ENCODE data around the gene HSPB1.
"Not testable (repeated sequence)": the region's sequence is repeated elsewhere in the genome, so short reads cannot be mapped to it uniquely, and the experiment has no call there.

HSPB1 gene

GRCh38 chr7:76309341-76310101 is 7.0 kb downstream of the HSPB1 start:
- DNase-seq = not testable (repeated sequence)

- no peak for DNase-seq
Measured at GRCh38 chr7:76310102-76310957, 7.9 kb downstream of the HSPB1 start.

GRCh38 chr7:76311838-76312237 is 9.4 kb downstream of the HSPB1 start:
- DNase-seq = not testable (repeated sequence)

GRCh38 chr7:76314042-76314721 is 11.7 kb downstream of the HSPB1 start:
- DNase-seq = peak; percentile 95 to 97

GRCh38 chr7:76314740-76315139 is 12.3 kb downstream of the HSPB1 start:
- not testable (repeated sequence) for DNase-seq

GRCh38 chr7:76315364-76315763 is 12.9 kb downstream of the HSPB1 start:
- DNase-seq = peak; percentile 60 to 68

- no peak for DNase-seq
Measured at GRCh38 chr7:76316984-76317781, 14.7 kb downstream of the HSPB1 start.

GRCh38 chr7:76317782-76318487 is 15.5 kb downstream of the HSPB1 start:
- peak; percentile 97 to 98 for DNase-seq

GRCh38 chr7:76318488-76319353 is 16.2 kb downstream of the HSPB1 start:
- DNase-seq = peak; percentile 87 to 90

- no peak for DNase-seq
Measured at GRCh38 chr7:76325092-76325491, 22.6 kb downstream of the HSPB1 start.

- no peak for DNase-seq
Measured at GRCh38 chr7:76325811-76326210, 23.3 kb downstream of the HSPB1 start.

GRCh38 chr7:76326646-76327233 is 24.3 kb downstream of the HSPB1 start:
- no peak for DNase-seq

GRCh38 chr7:76327610-76328009 is 25.1 kb downstream of the HSPB1 start:
- no peak for DNase-seq

- no peak for DNase-seq
Measured at GRCh38 chr7:76328389-76328788, 25.9 kb downstream of the HSPB1 start.

GRCh38 chr7:76329479-76329878 is 27.0 kb downstream of the HSPB1 start:
- DNase-seq = no peak

GRCh38 chr7:76330261-76330660 is 27.8 kb downstream of the HSPB1 start:
- no peak for DNase-seq

- DNase-seq = no peak
Measured at GRCh38 chr7:76330673-76331072, 28.2 kb downstream of the HSPB1 start.

- no peak for DNase-seq
Measured at GRCh38 chr7:76332078-76332477, 29.6 kb downstream of the HSPB1 start.

GRCh38 chr7:76333511-76334101 is 31.1 kb downstream of the HSPB1 start:
- DNase-seq = peak; percentile 47 to 59

Measured in inflammatory macrophage (primary cell).